Ureter (tissue), 1 donor: ENCODE measurements around the gene LCA5L. TPM values are rescaled to one million over a fixed set of nuclear protein-coding genes. Genes with fewer than 3 reads are reported as not detected.
"Not testable (repeated sequence)": the region's sequence is repeated elsewhere in the genome, so short reads cannot be mapped to it uniquely, and the experiment has no call there.

Experiments
- DNase-seq: peaks from one replicate; pipeline ENCODE4 v3.0.0-alpha.2; 2020; ENCODE audit warnings: low spot score
- total RNA-seq: library from RNA; stranded (reverse); gene quantifications from one replicate; pipeline ENCODE4 v1.2.4, GENCODE V29; 2023
- donor health status: DM: yes; HTN: yes; CAD: no.

LCA5L gene
- total RNA-seq, 1 donor from 2014 or later, result 3.0 TPM

DNA sequence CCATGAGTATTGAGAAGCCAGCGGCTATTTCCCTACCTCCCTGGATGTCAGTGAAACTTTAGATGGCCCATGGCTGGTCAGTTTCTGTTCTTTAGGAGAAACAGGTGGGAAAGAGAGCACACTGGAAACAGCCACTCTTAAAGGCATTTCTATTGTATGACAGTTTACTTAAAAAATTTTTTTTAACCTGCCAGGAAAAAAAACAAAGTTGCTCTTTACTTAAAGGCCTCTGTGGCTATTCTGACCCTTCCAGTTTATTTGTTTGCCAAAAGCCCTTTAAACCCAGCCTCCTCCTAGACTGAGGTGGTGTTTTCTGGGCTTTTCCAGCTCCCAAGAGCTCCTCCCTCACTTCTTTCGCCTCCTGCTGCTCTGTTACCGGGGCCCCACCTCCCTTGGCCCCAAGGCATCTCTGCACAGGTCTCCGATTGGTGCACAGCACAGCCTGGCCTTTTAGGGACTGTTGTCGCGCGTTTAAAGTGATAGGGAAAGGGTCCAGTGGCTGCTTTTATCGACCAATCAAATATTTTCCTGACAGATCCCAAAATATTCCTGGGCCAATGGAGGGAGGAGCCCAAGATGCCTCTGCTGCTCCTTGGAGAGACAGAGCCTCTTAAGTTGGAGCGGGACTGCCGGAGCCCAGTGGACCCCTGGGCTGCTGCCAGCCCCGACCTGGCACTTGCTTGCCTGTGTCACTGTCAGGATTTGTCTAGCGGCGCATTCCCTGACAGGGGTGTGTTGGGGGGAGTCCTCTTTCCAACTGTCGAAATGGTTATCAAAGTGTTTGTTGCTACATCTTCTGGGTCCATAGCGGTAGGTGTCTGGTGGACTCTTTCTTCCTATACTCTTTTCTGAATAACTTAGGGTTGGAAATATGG, 6.0 kb upstream of the LCA5L start, which contains the start of gene SH3BGR:
SH3BGR (plus strand) TSS at position 639 of the 875 bp plus-strand sequence; CDS start at position 766, 127 bp downstream.
- DNase-seq, result peak; percentile 54

- DNase-seq, result no peak
These were observed 1.7 kb upstream of the LCA5L start for GRCh38 chr21:39447264-39447663.

DNA sequence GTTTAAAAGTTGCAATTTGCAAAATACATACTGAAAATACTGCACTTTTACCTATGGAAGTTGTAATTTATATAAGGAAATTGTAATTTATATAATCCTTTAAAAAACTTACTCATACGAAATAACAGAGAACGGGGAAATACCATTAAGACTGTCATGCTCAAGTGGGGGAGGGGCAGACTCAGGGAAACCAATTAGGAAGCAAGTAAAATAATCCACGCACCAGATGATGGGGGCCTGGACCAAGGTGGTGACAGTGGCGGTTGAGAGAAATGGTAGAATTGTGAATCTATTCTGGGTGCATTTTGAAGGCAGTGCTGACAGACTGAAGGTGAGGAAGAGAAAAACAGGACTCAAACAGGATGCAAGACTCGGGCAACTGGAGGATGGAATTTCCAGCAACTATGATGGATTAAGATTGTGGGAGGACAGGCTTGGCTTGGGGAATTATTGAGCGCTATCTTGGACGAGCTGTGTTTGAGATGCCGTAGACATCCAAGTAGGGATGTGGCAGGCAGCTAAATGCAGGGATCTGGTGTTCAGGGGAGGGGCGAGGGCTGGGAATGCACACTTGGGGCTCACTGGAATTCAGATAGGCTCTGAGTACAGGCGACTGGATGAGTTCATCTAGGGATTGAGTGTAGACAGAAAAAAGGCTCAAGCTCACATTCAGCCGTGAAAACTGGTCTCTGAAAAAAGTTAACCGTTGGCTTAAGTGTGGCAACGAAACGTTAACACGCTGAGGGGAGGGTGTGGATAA, 977 bp downstream of the LCA5L start:
- no peak for DNase-seq

DNA sequence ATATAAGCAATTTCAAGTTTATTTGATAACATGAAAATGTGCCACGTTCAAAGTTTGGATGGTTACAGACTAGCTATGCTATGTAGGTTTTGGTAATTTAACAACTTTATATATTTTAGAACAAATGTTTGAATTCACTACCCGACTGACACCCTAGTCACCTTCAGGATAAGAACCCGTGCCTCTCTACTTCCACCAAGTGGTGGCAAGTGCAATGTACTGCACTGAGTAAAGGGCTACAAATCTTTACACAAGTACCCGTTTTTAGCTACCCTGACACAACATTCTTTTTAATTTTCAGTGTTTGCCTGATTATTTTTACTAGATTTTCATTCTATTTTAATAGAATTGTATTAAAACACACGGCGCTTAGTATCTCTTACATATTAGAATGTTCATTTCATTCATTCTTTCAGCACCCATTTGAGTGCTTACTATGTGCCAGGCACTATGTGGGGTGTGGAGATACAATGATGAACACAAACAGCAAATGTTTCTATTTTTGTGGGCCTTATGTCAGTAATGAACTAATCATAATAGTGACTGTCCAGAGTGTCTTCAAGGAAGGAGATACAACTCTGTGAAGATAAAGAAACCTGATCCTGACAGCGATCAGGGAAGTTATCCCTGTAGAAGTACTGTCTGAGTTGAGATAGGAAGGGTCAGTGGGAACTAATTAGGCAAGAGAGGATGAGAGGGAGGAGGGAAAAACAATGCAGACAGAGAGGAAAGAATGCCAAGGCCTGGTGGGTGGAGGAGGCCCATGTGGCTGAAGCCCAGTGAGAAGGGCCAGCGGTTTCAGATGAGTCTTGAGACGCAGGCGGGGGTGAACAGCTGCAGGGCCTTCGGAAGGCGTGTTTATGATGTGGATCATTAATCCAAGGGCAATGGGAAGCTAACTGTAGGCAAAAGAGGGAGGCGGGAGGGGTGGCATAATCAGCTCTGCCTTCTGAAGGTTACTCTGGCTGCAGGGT, 3.8 kb downstream of the LCA5L start:
- no peak for DNase-seq

DNA sequence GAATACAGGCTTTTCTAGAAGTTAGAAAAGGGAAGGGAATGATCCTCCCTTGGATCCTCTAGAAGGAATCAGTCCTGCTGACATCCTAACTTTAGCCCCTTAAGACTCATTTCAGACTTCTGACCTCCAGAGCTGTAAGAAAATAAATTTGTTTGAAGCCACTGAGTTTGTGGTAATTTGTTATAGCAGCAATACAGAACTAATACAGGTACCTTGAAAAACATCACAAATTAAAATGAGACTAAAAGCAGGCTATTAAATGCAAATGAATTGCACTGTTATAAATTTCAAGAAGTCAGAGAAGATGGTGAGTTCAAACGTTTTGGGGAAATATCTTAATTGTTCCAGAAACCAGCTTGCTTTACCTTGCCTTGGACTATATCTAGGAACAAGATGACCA, 6.3 kb downstream of the LCA5L start:
- DNase-seq, result no peak

DNA sequence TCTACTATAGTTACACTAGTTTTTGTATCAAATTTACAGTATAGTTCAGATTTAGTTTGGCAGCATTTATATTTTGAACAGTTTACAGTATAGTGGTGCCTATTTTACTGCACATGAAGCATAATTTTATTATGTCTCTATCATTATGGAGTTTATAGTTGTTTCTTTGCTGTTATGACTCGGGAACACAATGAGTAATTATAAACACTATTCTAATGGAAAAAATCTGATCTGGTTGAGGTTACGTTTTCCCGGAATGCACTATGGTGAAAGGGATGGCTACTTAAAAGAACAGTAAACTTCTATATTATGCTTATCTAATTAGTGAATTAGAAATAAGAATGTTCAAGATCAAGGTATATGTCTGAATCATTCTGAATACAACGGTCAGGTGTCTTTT, 10.6 kb downstream of the LCA5L start:
- DNase-seq, result no peak

- DNase-seq, result no peak
These were observed 14.6 kb downstream of the LCA5L start for GRCh38 chr21:39430954-39431353.

DNA sequence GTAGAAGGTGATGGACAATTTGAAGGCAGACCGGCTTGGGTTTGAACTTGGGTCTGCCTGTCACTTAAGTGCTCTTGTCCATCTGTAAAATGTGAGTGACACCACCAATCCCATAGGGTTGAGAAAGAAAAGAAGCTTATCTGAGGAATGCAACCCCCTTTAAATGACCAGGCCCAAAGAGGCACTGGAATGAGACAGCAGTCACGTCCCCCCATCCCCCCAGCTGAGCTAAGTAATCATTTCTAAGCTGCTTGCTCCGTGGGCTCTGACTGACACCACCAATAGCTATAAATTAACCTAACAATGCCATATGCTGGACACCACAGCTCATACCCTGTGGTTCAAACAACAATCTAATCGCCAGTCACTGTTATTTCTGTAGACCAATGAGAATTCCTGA, 15.1 kb downstream of the LCA5L start:
- DNase-seq, result no peak

- DNase-seq, result no peak
These were observed 15.6 kb downstream of the LCA5L start for GRCh38 chr21:39430016-39430415.

- no peak for DNase-seq
These were observed 16.1 kb downstream of the LCA5L start for GRCh38 chr21:39429445-39429844.

- DNase-seq, result no peak
These were observed 22.9 kb downstream of the LCA5L start for GRCh38 chr21:39422527-39423241.

GRCh38 chr21:39419204-39419603, 26.4 kb downstream of the LCA5L start:
- not testable (repeated sequence) for DNase-seq

DNA sequence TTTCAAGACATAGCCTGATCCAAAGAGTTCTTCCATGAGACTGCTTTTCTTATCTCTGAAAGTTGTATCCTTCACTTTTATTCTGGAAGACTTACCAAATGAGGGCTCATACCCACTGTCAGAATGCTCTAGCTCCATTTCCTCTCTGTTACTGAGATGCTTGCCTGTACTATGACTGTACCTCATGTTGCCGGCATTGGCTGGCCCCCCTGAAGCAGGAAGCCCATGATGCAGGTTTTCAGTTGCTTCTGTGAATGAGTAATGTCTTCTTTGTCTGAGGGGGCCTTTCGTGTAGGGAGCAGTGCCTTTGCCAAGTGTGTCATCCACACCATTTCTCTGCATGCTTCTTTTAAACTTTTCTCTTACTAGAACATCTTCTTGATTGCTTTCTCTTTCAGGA, 39.5 kb downstream of the LCA5L start:
- no peak for DNase-seq

DNA sequence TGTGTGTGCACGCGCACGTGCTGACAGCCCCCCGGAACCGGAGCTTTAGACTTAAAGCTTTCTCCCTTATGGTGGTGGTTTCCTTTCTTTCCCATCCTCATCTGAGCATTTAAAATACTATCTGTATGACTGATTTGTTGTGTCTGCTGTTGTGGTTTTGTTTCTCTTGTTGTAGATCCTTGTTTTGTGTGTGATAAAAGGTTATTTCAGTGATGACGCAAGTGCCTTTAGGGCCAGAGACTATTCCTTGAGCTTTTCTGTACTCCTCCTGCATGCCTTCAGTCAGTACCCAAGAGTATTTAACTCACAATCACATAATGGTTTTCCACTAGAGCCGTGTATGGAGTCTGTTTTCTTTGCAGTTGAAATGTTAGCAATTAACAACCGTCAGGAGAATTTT, 45.4 kb downstream of the LCA5L start:
- DNase-seq, result no peak

- DNase-seq, result no peak
These were observed 47.8 kb downstream of the LCA5L start for GRCh38 chr21:39397646-39398385.

DNA sequence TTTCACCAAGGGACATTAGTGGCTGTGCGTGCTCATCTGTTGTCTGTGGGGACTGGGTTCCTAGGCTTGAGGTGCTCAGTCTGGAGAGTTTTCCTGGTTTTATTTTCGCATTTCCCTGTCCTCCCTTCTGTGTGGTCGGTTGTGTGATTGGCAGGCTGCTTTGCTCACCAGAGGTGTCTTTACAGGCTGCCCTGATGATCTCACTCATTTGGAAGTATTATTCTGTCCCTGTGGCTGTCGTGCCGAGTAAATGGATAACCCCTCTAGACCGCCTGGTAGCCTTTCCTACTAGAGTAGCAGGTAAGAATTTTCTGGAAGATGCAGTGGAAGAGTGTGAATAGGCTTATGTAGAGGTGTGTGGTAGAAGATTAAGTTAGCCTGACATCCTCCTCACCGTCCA, 52.6 kb downstream of the LCA5L start:
- DNase-seq, result no peak

- no peak for DNase-seq
These were observed 55.3 kb downstream of the LCA5L start for GRCh38 chr21:39390212-39390765.

DNA sequence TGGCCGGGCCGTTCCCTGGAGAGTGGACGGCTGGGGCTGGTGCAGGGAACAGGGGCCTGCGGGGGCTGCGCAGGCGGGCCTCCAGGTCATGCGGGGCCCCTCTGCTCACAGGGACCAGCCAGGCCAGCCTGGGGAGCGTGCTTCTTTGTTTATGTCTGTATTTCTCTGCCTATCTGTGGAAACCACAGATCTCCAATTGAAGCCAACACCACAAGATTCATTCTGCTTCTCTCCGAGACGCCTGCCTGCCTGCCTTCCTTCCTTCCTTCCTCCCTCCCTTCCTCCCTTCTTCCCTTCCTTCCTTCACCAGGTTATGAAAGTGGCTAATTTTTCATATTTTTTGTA, 56.8 kb downstream of the LCA5L start:
- DNase-seq, result no peak

- peak; percentile 92 for DNase-seq
These were observed 57.4 kb downstream of the LCA5L start for GRCh38 chr21:39388038-39388810.
